GM18511 (cell line): ENCODE data around the gene AVL9.

Experiments used
- ATAC-seq: cut with Tn5 transposase; IDR thresholded peaks from one replicate; pipeline ENCODE4 v1.9.1; 2021; ENCODE audit warnings: mild to moderate bottlenecking, moderate library complexity; ENCODE audit not compliant: unreplicated experiment

AVL9 gene

GRCh38 chr7:32532716-32533115 lies 37.4 kb downstream of the AVL9 start:
- no peak for ATAC-seq

GRCh38 chr7:32533276-32534029 lies 38.2 kb downstream of the AVL9 start:
- no peak for ATAC-seq

GRCh38 chr7:32535162-32535702 lies 39.9 kb downstream of the AVL9 start:
- no peak for ATAC-seq

- no peak for ATAC-seq
Measured at GRCh38 chr7:32536016-32536415, 40.7 kb downstream of the AVL9 start.

GRCh38 chr7:32536585-32536984 lies 41.3 kb downstream of the AVL9 start:
- no peak for ATAC-seq

- no peak for ATAC-seq
Measured at GRCh38 chr7:32537760-32538159, 42.5 kb downstream of the AVL9 start.

GRCh38 chr7:32539366-32539765 lies 44.1 kb downstream of the AVL9 start:
- ATAC-seq = no peak

GRCh38 chr7:32539919-32540531 lies 44.7 kb downstream of the AVL9 start:
- no peak for ATAC-seq

GRCh38 chr7:32542595-32542994 lies 47.3 kb downstream of the AVL9 start:
- ATAC-seq = no peak

- ATAC-seq = no peak
Measured at GRCh38 chr7:32559480-32559879, 64.2 kb downstream of the AVL9 start.

GRCh38 chr7:32560075-32560474 lies 64.8 kb downstream of the AVL9 start:
- ATAC-seq = no peak

GRCh38 chr7:32561613-32562012 lies 66.3 kb downstream of the AVL9 start:
- no peak for ATAC-seq

- ATAC-seq = no peak
Measured at GRCh38 chr7:32564542-32564941, 69.3 kb downstream of the AVL9 start.

GRCh38 chr7:32569388-32570289 lies 74.3 kb downstream of the AVL9 start:
- no peak for ATAC-seq

- no peak for ATAC-seq
Measured at GRCh38 chr7:32573110-32573687, 77.9 kb downstream of the AVL9 start.

- ATAC-seq = no peak
Measured at GRCh38 chr7:32574626-32575025, 79.3 kb downstream of the AVL9 start.

GRCh38 chr7:32577421-32577820 lies 82.1 kb downstream of the AVL9 start:
- no peak for ATAC-seq

GRCh38 chr7:32579776-32580175 lies 84.5 kb downstream of the AVL9 start:
- ATAC-seq = no peak

GRCh38 chr7:32580646-32581045 lies 85.4 kb downstream of the AVL9 start:
- no peak for ATAC-seq

- no peak for ATAC-seq
Measured at GRCh38 chr7:32582036-32582435, 86.7 kb downstream of the AVL9 start.

- ATAC-seq = no peak
Measured at GRCh38 chr7:32583791-32584190, 88.5 kb downstream of the AVL9 start.
